Astrocyte (in vitro differentiated cells and primary cell): ENCODE measurements around the gene PPP1R14D. TPM values are rescaled to one million over a fixed set of nuclear protein-coding genes. Genes with fewer than 3 reads are reported as not detected.

Source experiments
- DNase-seq: peaks from one replicate; pipeline ENCODE4 v3.0.0-alpha.2; 2010; ENCODE audit warnings: low read depth
- FAIRE-seq: peaks from 2 replicates; lab custom pipeline; 2011; peaks lifted over from hg19 to GRCh38; lab: Jason Lieb, UNC
- H2AFZ ChIP-seq: 2 replicates; pipeline ENCODE4 v1.6.0; 2012; ENCODE audit warnings: low read depth, low read length, inconsistent platforms
- H3K27ac ChIP-seq: 2 replicates; pipeline ENCODE4 v1.5.1; 2011; ENCODE audit warnings: low read depth, low read length, inconsistent platforms
- H3K27me3 ChIP-seq: 2 replicates; pipeline ENCODE4 v1.6.0; 2011; ENCODE audit warnings: low read length, inconsistent platforms; ENCODE audit not compliant: insufficient read depth
- H3K36me3 ChIP-seq: 2 replicates; pipeline ENCODE4 v1.5.1; 2011; ENCODE audit warnings: low read length, inconsistent platforms; ENCODE audit not compliant: insufficient read depth
- H3K4me1 ChIP-seq: 2 replicates; pipeline ENCODE4 v1.5.1; 2011; ENCODE audit warnings: low read length, inconsistent platforms; ENCODE audit not compliant: insufficient read depth
- H3K4me2 ChIP-seq: 2 replicates; pipeline ENCODE4 v1.6.0; 2012; ENCODE audit warnings: low read length, inconsistent platforms
- H3K4me3 ChIP-seq: 2 replicates; pipeline ENCODE4 v1.5.1; 2011; ENCODE audit warnings: low read depth, mild to moderate bottlenecking, low read length, inconsistent platforms; ENCODE audit not compliant: insufficient read depth
- H3K79me2 ChIP-seq: 2 replicates; pipeline ENCODE4 v1.6.0; 2012; ENCODE audit warnings: mild to moderate bottlenecking, low read length, inconsistent platforms; ENCODE audit not compliant: insufficient read depth
- H3K9ac ChIP-seq: 2 replicates; pipeline ENCODE4 v1.6.0; 2012; ENCODE audit warnings: mild to moderate bottlenecking, low read length, inconsistent platforms
- H3K9me3 ChIP-seq: 2 replicates; pipeline ENCODE4 v1.5.1; 2012; ENCODE audit warnings: low read depth, mild to moderate bottlenecking, low read length, inconsistent platforms; ENCODE audit not compliant: insufficient read depth
- H4K20me1 ChIP-seq: 2 replicates; pipeline ENCODE4 v1.6.0; 2012; ENCODE audit warnings: low read length, inconsistent platforms; ENCODE audit not compliant: insufficient read depth
- H3K27ac Mint-ChIP-seq: one replicate; pipeline ENCODE4 v1.8.0; 2021; ENCODE audit warnings: mild to moderate bottlenecking, mixed read lengths; ENCODE audit not compliant: unreplicated experiment
- H3K27me3 Mint-ChIP-seq: one replicate; pipeline ENCODE4 v1.8.0; 2021; ENCODE audit warnings: low read depth, mixed read lengths; ENCODE audit not compliant: unreplicated experiment
- H3K36me3 Mint-ChIP-seq: one replicate; pipeline ENCODE4 v1.8.0; 2021; ENCODE audit warnings: low read depth, mixed read lengths; ENCODE audit not compliant: unreplicated experiment
- H3K4me1 Mint-ChIP-seq: one replicate; pipeline ENCODE4 v1.8.0; 2021; ENCODE audit warnings: low read depth, mixed read lengths; ENCODE audit not compliant: unreplicated experiment
- H3K4me3 Mint-ChIP-seq: one replicate; pipeline ENCODE4 v1.8.0; 2021; ENCODE audit warnings: mild to moderate bottlenecking, moderate library complexity, mixed read lengths; ENCODE audit not compliant: unreplicated experiment
- H3K9me3 Mint-ChIP-seq: one replicate; pipeline ENCODE4 v1.8.0; 2021; ENCODE audit warnings: mild to moderate bottlenecking, mixed read lengths; ENCODE audit not compliant: unreplicated experiment
- EZH2 ChIP-seq: IDR thresholded peaks from 2 replicates; pipeline ENCODE4 v1.6.1; 2012; ENCODE audit warnings: mild to moderate bottlenecking, low read length, inconsistent platforms; ENCODE audit not compliant: insufficient read depth
- total RNA-seq: library from RNA; stranded (reverse); gene quantifications from 2 replicates; pipeline ENCODE4 v1.2.1, GENCODE V29; 2021
- TF ChIP-seq, protein P1 (sequence below): IDR thresholded peaks from 2 replicates; pipeline ENCODE4 v1.5.1; 2011; ENCODE audit warnings: low read depth, mild to moderate bottlenecking, inconsistent platforms, low read length, moderate library complexity; ENCODE audit not compliant: insufficient read depth

PPP1R14D gene
- total RNA-seq, 1 donor from 2014 or later: not detected

GRCh38 chr15:40793216-40793989 lies 35.1 kb downstream of the PPP1R14D start:
- no peak overlapping the region for H2AFZ ChIP-seq
- H3K36me3 ChIP-seq: peaks cover 3% of the 10 kb centered on the region
- H3K27me3 ChIP-seq: no peaks in the 10 kb centered on the region
- peak overlapping the region; percentile 38 for H3K27ac Mint-ChIP-seq
- peak overlapping the region; percentile 69 for H3K4me2 ChIP-seq
- TF ChIP-seq, protein P1, sequence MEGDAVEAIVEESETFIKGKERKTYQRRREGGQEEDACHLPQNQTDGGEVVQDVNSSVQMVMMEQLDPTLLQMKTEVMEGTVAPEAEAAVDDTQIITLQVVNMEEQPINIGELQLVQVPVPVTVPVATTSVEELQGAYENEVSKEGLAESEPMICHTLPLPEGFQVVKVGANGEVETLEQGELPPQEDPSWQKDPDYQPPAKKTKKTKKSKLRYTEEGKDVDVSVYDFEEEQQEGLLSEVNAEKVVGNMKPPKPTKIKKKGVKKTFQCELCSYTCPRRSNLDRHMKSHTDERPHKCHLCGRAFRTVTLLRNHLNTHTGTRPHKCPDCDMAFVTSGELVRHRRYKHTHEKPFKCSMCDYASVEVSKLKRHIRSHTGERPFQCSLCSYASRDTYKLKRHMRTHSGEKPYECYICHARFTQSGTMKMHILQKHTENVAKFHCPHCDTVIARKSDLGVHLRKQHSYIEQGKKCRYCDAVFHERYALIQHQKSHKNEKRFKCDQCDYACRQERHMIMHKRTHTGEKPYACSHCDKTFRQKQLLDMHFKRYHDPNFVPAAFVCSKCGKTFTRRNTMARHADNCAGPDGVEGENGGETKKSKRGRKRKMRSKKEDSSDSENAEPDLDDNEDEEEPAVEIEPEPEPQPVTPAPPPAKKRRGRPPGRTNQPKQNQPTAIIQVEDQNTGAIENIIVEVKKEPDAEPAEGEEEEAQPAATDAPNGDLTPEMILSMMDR: no peak
- no peak for TF ChIP-seq EZH2
- H3K79me2 ChIP-seq: peaks cover 45% of the 10 kb centered on the region
- no peaks in the 10 kb centered on the region for H3K27me3 Mint-ChIP-seq
- peaks cover 23% of the 10 kb centered on the region for H4K20me1 ChIP-seq
- peaks cover 21% of the 10 kb centered on the region for H3K4me1 ChIP-seq
- peak overlapping the region; percentile 51 for H3K9ac ChIP-seq
- peaks cover 14% of the 10 kb centered on the region for H3K4me1 Mint-ChIP-seq
- H3K27ac ChIP-seq: peak overlapping the region; percentile 80
- FAIRE-seq (peak; percentile 81), DNase-seq (peak; percentile 94)
- no peaks in the 10 kb centered on the region for H3K9me3 ChIP-seq
- H3K9me3 Mint-ChIP-seq: no peaks in the 10 kb centered on the region
- peaks cover 14% of the 10 kb centered on the region for H3K36me3 Mint-ChIP-seq
- no peak overlapping the region for H3K4me3 Mint-ChIP-seq
- peak overlapping the region; percentile 5 for H3K4me3 ChIP-seq

GRCh38 chr15:40792394-40792793 lies 36.1 kb downstream of the PPP1R14D start:
- no peaks in the 10 kb centered on the region for H3K27me3 ChIP-seq
- H4K20me1 ChIP-seq: peaks cover 26% of the 10 kb centered on the region
- peaks cover 28% of the 10 kb centered on the region for H3K4me1 ChIP-seq
- no peak overlapping the region for H3K27ac Mint-ChIP-seq
- no peaks in the 10 kb centered on the region for H3K9me3 ChIP-seq
- H3K27ac ChIP-seq: peak overlapping the region; percentile 1
- no peak overlapping the region for H3K4me3 ChIP-seq
- H2AFZ ChIP-seq: no peak overlapping the region
- H3K4me3 Mint-ChIP-seq: no peak overlapping the region
- TF ChIP-seq EZH2: no peak
- TF ChIP-seq, protein P1: no peak
- peaks cover 11% of the 10 kb centered on the region for H3K36me3 Mint-ChIP-seq
- no peak for FAIRE-seq
- H3K27me3 Mint-ChIP-seq: no peaks in the 10 kb centered on the region
- peaks cover 9% of the 10 kb centered on the region for H3K4me1 Mint-ChIP-seq
- H3K4me2 ChIP-seq: no peak overlapping the region
- peaks cover 52% of the 10 kb centered on the region for H3K79me2 ChIP-seq
- no peak for DNase-seq
- peaks cover 3% of the 10 kb centered on the region for H3K36me3 ChIP-seq
- H3K9ac ChIP-seq: no peak overlapping the region
- no peaks in the 10 kb centered on the region for H3K9me3 Mint-ChIP-seq

- Mint-ChIP-seq H3K4me1 (peaks cover 15% of the 10 kb centered on the region), H3K4me3 (no peak overlapping the region), H3K9me3 (no peaks in the 10 kb centered on the region), H3K27ac (no peak overlapping the region), H3K27me3 (no peaks in the 10 kb centered on the region), H3K36me3 (peaks cover 11% of the 10 kb centered on the region)
- TF ChIP-seq EZH2: no peak
- TF ChIP-seq, protein P1: no peak
- no peak overlapping the region for H2AFZ ChIP-seq
- H3K27ac ChIP-seq: peak overlapping the region; percentile 60
- no peak overlapping the region for H3K9ac ChIP-seq
- peaks cover 38% of the 10 kb centered on the region for H3K4me1 ChIP-seq
- peak; percentile 49 for DNase-seq
- peaks cover 3% of the 10 kb centered on the region for H3K36me3 ChIP-seq
- H3K9me3 ChIP-seq: no peaks in the 10 kb centered on the region
- no peak overlapping the region for H3K4me2 ChIP-seq
- H3K27me3 ChIP-seq: no peaks in the 10 kb centered on the region
- peaks cover 39% of the 10 kb centered on the region for H3K79me2 ChIP-seq
- H4K20me1 ChIP-seq: peaks cover 34% of the 10 kb centered on the region
- no peak for FAIRE-seq
- H3K4me3 ChIP-seq: no peak overlapping the region
Measured at GRCh38 chr15:40790718-40791117, 37.8 kb downstream of the PPP1R14D start.
